Karpas-422 (cell line): Measurements from ENCODE around the gene TBC1D22A. TPM values are rescaled to one million over a fixed set of nuclear protein-coding genes. Genes with fewer than 3 reads are reported as not detected.

Experiments
- DNase-seq: peaks from one replicate; pipeline ENCODE4 v3.0.0-alpha.2; 2015
- H2AFZ ChIP-seq: fragments of 200-600 bp; sonication (generic); 2 replicates; pipeline ENCODE4 v1.6.1; 2014; ENCODE audit warnings: antibody characterized with exemption, low read length, mixed read lengths
- H3K27ac ChIP-seq: fragments of 200-600 bp; sonication (generic); 2 replicates; pipeline ENCODE4 v1.5.1; 2014; ENCODE audit warnings: mild to moderate bottlenecking, low read length, moderate library complexity
- H3K27me3 ChIP-seq: fragments of 200-600 bp; sonication (generic); 2 replicates; pipeline ENCODE4 v1.6.1; 2014; ENCODE audit warnings: low read length, mixed read lengths
- H3K36me3 ChIP-seq: fragments of 200-600 bp; sonication (generic); 2 replicates; pipeline ENCODE4 v1.6.1; 2014; ENCODE audit warnings: low read length, mixed read lengths; ENCODE audit not compliant: insufficient read depth
- H3K4me1 ChIP-seq: fragments of 200-600 bp; sonication (generic); 2 replicates; pipeline ENCODE4 v1.6.1; 2014; ENCODE audit warnings: mild to moderate bottlenecking, low read length, mixed read lengths
- H3K4me2 ChIP-seq: fragments of 200-600 bp; sonication (generic); 2 replicates; pipeline ENCODE4 v1.6.1; 2014; ENCODE audit warnings: low read length, low read depth, mild to moderate bottlenecking; ENCODE audit not compliant: poor library complexity, severe bottlenecking
- H3K4me3 ChIP-seq: fragments of 200-600 bp; sonication (generic); 2 replicates; pipeline ENCODE4 v1.5.1; 2014; ENCODE audit warnings: mild to moderate bottlenecking, antibody characterized with exemption, low read length, mixed read lengths
- H3K79me2 ChIP-seq: fragments of 200-600 bp; sonication (generic); 2 replicates; pipeline ENCODE4 v1.6.1; 2014; ENCODE audit warnings: mild to moderate bottlenecking, low read length, mixed read lengths
- H3K9ac ChIP-seq: fragments of 200-600 bp; sonication (generic); 2 replicates; pipeline ENCODE4 v1.6.0; 2014; ENCODE audit warnings: low read length
- H3K9me2 ChIP-seq: fragments of 200-600 bp; sonication (generic), shearing (Covaris generic); replicated peaks from 2 replicates; pipeline ENCODE4 v1.6.0; 2014; ENCODE audit warnings: mild to moderate bottlenecking, low read length, moderate library complexity; ENCODE audit not compliant: insufficient read depth
- H3K9me3 ChIP-seq: fragments of 300-700, 200-600 bp; sonication (generic); 2 replicates; pipeline ENCODE4 v1.6.1; 2014; ENCODE audit warnings: low read length, mixed read lengths
- H4K20me1 ChIP-seq: fragments of 200-600 bp; sonication (generic); 2 replicates; pipeline ENCODE4 v1.6.1; 2014; ENCODE audit warnings: mild to moderate bottlenecking, antibody characterized with exemption, low read length, low read depth; ENCODE audit not compliant: insufficient read depth
- total RNA-seq: library from RNA; depleted of rRNA; stranded (reverse); fragments of >200 nt; shearing (Covaris generic); gene quantifications from 2 replicates; pipeline ENCODE4 v1.2.3, GENCODE V29; 2014; ENCODE audit warnings: low replicate concordance

Gene TBC1D22A
- total RNA-seq, 1 experiment from 2014 or later = 27.7 TPM

DNA sequence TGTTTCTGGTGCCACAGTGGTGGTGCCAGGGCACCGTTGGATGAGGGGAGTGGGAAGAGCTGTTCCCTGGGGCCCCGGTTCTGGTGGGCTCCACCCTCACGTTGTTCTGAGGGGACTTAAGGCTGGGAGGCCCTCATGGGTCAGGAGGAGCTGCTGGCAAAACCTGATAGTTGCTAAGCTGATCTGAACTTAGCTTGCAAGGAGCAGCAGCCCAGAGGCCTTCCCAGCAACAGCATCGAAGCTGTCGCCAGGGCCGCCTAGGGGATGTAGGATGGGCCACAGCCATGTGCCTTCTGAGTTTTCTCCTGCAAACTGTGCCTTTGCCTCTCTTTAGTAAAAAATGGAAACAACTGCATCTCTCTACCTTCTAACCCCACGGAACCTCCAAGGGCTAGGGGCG, 240.2 kb downstream of the TBC1D22A start:
- Histone ChIP-seq H3K27me3 (no peaks in the 10 kb centered on the region), H4K20me1 (no peaks in the 10 kb centered on the region), H3K79me2 (peaks cover 31% of the 10 kb centered on the region), H3K4me1 (no peaks in the 10 kb centered on the region), H3K36me3 (peaks cover 23% of the 10 kb centered on the region; the same call in 1 of the 2 replicates), H3K9me3 (no peaks in the 10 kb centered on the region), H3K9me2 (no peaks in the 10 kb centered on the region), H3K4me3 (no peak overlapping the region), H2AFZ (no peak overlapping the region), H3K27ac (no peak overlapping the region), H3K9ac (no peak overlapping the region), H3K4me2 (no peak overlapping the region)
- no peak for DNase-seq

GRCh38 chr22:47005506-47006408, 243.3 kb downstream of the TBC1D22A start:
- Histone ChIP-seq H4K20me1 (no peaks in the 10 kb centered on the region), H3K36me3 (peaks cover 39% of the 10 kb centered on the region)

GRCh38 chr22:47006433-47006832, 244.0 kb downstream of the TBC1D22A start:
- Histone ChIP-seq H2AFZ (no peak overlapping the region), H3K4me2 (no peak overlapping the region), H3K79me2 (peaks cover 49% of the 10 kb centered on the region), H4K20me1 (no peaks in the 10 kb centered on the region), H3K9me3 (no peaks in the 10 kb centered on the region), H3K27ac (no peak overlapping the region), H3K4me3 (no peak overlapping the region), H3K9ac (no peak overlapping the region), H3K9me2 (no peaks in the 10 kb centered on the region), H3K36me3 (peaks cover 39% of the 10 kb centered on the region), H3K4me1 (no peaks in the 10 kb centered on the region), H3K27me3 (no peaks in the 10 kb centered on the region)
- DNase-seq = no peak

More at GRCh38 chr22:47005506-47006408, 243.3 kb downstream of the TBC1D22A start:
- Histone ChIP-seq H3K9me3 (no peaks in the 10 kb centered on the region), H3K4me3 (no peak overlapping the region), H3K9ac (no peak overlapping the region), H3K79me2 (peaks cover 47% of the 10 kb centered on the region), H3K27me3 (no peaks in the 10 kb centered on the region), H3K27ac (no peak overlapping the region), H3K4me2 (no peak overlapping the region), H3K9me2 (no peaks in the 10 kb centered on the region), H3K4me1 (no peaks in the 10 kb centered on the region), H2AFZ (no peak overlapping the region)
- DNase-seq = no peak

- H3K4me2 ChIP-seq = no peak overlapping the region
- no peak overlapping the region for H3K9ac ChIP-seq
- H3K27ac ChIP-seq = no peak overlapping the region
- H3K27me3 ChIP-seq = no peaks in the 10 kb centered on the region
- H3K9me3 ChIP-seq = no peaks in the 10 kb centered on the region
- H3K79me2 ChIP-seq = peaks cover 51% of the 10 kb centered on the region
- no peaks in the 10 kb centered on the region for H4K20me1 ChIP-seq
- no peaks in the 10 kb centered on the region for H3K9me2 ChIP-seq
- no peak for DNase-seq
- no peak overlapping the region for H3K4me3 ChIP-seq
- H2AFZ ChIP-seq = no peak overlapping the region
- H3K36me3 ChIP-seq = peaks cover 39% of the 10 kb centered on the region
- no peaks in the 10 kb centered on the region for H3K4me1 ChIP-seq
Measured at GRCh38 chr22:47006869-47007268, 244.4 kb downstream of the TBC1D22A start.

DNA sequence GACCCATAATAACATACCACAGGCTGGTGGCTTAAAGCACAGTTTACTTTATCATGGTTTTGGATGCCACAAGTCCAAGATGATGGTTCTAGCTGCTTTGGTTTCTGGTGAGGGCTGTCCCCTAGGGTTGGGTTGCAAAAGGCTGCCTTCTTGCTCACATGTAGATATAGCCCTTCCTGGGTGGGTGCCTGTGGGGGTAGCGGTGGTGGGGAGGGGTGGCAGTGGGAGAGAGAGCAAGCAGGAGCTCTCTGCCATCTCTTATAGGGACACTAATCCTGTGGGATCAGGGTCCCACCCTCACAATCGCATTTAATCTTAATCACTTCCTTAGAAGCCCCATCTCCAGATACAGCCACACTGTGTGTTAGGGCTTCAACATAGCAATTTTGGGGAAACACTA, 245.0 kb downstream of the TBC1D22A start:
- Histone ChIP-seq H3K9me2 (no peaks in the 10 kb centered on the region), H3K4me3 (no peak overlapping the region), H3K36me3 (peaks cover 39% of the 10 kb centered on the region), H3K27ac (no peak overlapping the region), H4K20me1 (no peaks in the 10 kb centered on the region), H3K79me2 (peaks cover 54% of the 10 kb centered on the region), H3K4me1 (no peaks in the 10 kb centered on the region), H3K27me3 (no peaks in the 10 kb centered on the region), H3K9ac (no peak overlapping the region), H2AFZ (no peak overlapping the region), H3K9me3 (no peaks in the 10 kb centered on the region), H3K4me2 (no peak overlapping the region)
- DNase-seq = no peak

- H3K4me3 ChIP-seq = no peak overlapping the region
- H3K4me2 ChIP-seq = no peak overlapping the region
- DNase-seq = no peak
- H3K9me3 ChIP-seq = no peaks in the 10 kb centered on the region
- no peaks in the 10 kb centered on the region for H3K27me3 ChIP-seq
- H2AFZ ChIP-seq = no peak overlapping the region
- no peak overlapping the region for H3K9ac ChIP-seq
- H4K20me1 ChIP-seq = no peaks in the 10 kb centered on the region
- H3K36me3 ChIP-seq = peaks cover 34% of the 10 kb centered on the region
- H3K9me2 ChIP-seq = no peaks in the 10 kb centered on the region
- H3K4me1 ChIP-seq = no peaks in the 10 kb centered on the region
- peaks cover 53% of the 10 kb centered on the region for H3K79me2 ChIP-seq
- no peak overlapping the region for H3K27ac ChIP-seq
Measured at GRCh38 chr22:47008208-47008885, 245.9 kb downstream of the TBC1D22A start.

GRCh38 chr22:47009304-47010101, 247.1 kb downstream of the TBC1D22A start:
- Histone ChIP-seq H3K79me2 (peaks cover 57% of the 10 kb centered on the region), H3K4me3 (no peak overlapping the region), H3K27me3 (no peaks in the 10 kb centered on the region), H3K27ac (no peak overlapping the region), H3K4me1 (no peaks in the 10 kb centered on the region), H3K36me3 (peaks cover 26% of the 10 kb centered on the region), H2AFZ (no peak overlapping the region), H3K9me2 (no peaks in the 10 kb centered on the region), H3K9ac (no peak overlapping the region), H3K9me3 (no peaks in the 10 kb centered on the region), H3K4me2 (no peak overlapping the region), H4K20me1 (no peaks in the 10 kb centered on the region)
- DNase-seq = no peak

DNA sequence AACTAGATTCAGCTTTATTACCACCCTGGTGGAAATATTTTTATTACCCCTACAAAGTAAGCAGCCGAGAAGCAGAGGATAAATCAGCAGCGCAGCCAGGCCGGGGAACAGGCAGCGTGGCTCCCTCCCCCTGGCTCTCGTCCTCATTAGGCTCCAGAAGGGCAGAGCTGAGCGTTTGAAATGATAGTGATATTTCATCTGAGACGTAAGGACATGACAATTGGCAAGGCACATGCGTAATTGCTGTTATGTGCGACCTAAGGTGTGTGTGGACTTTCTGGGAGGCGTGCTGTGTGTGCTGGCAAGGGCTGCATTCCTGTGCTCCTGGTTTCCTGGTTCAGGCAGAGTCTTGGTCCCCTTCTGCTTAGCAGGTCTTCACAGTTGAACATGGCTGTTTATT, 247.8 kb downstream of the TBC1D22A start:
- Histone ChIP-seq H3K27me3 (no peaks in the 10 kb centered on the region), H3K4me3 (no peak overlapping the region)

More for the DNA sequence above, 247.8 kb downstream of the TBC1D22A start:
- Histone ChIP-seq H3K9ac (no peak overlapping the region), H3K4me1 (no peaks in the 10 kb centered on the region), H3K36me3 (peaks cover 22% of the 10 kb centered on the region), H4K20me1 (no peaks in the 10 kb centered on the region), H3K79me2 (peaks cover 55% of the 10 kb centered on the region), H3K9me2 (no peaks in the 10 kb centered on the region), H3K27ac (no peak overlapping the region), H2AFZ (no peak overlapping the region), H3K9me3 (no peaks in the 10 kb centered on the region; the same call in 1 of the 2 replicates), H3K4me2 (no peak overlapping the region)
- no peak for DNase-seq
